ENCODE measurements around the gene RNF145.

Gene RNF145

DNA sequence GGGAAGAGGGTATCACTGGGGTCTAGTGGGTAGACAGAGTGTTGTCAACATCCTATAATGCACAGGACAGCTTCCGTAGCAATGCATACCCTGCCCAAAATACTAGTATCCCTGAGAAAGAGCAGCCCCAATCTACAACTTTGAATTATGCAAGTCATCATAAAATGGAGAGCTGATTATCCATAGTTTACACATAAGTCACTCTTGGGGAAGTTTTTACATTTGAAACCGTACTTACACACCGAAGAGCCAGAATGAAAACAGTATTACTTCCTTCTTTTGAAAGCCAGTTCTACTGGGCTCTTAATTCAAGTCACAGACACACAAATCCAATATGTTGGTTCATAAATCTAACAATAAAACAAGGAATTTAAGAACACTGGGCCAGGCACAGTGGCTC is 21.6 kb downstream of the RNF145 start:
- Histone ChIP-seq H3K4me1 (no peaks in the 10 kb centered on the region; the same call in 1 of the 2 replicates), H3K9me3 (no peaks in the 10 kb centered on the region), H3K27me3 (no peaks in the 10 kb centered on the region), H3K36me3 (peaks cover 57% of the 10 kb centered on the region), H3K4me3 (ENCODE audit: low read depth, low read length) (no peak overlapping the region)
- no peak for DNase-seq
- no peak for TF ChIP-seq CTCF (IDR thresholded peaks at IDR 0.05; ENCODE audit: low read depth, low read length)

GRCh38 chr5:159186319-159186718 is 23.0 kb downstream of the RNF145 start:
- Histone ChIP-seq H3K4me1 (no peaks in the 10 kb centered on the region; the same call in 1 of the 2 replicates), H3K36me3 (peaks cover 46% of the 10 kb centered on the region), H3K4me3 (ENCODE audit: low read depth, low read length) (no peak overlapping the region), H3K9me3 (no peaks in the 10 kb centered on the region), H3K27me3 (no peaks in the 10 kb centered on the region)
- TF ChIP-seq CTCF (IDR thresholded peaks at IDR 0.05; ENCODE audit: low read depth, low read length) = no peak
- DNase-seq = no peak

DNA sequence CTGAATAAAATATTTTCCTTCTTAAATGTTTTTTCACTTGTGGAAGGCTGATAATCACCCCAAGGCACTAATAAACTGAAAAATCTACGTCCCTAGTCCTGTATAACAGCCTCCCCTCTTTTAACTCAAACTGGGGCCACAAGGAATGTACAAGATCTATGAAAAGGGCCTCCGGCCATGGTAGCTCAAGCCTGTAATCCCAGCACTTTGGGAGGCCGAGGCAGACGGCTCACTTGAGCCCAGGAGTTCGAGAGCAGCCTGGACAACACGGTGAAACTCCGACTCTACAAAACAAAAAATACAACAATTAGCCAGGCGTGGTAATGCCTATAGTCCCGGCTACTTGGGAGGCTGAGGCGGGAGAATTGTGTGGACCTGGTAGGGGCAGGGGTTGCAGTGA is 23.6 kb downstream of the RNF145 start:
- no peaks in the 10 kb centered on the region for H3K27me3 ChIP-seq
- H3K4me3 ChIP-seq (ENCODE audit: low read depth, low read length) = no peak overlapping the region
- H3K9me3 ChIP-seq = no peaks in the 10 kb centered on the region
- peaks cover 46% of the 10 kb centered on the region for H3K36me3 ChIP-seq
- H3K4me1 ChIP-seq = no peaks in the 10 kb centered on the region; the same call in 1 of the 2 replicates
- no peak for TF ChIP-seq CTCF (IDR thresholded peaks at IDR 0.05; ENCODE audit: low read depth, low read length)
- no peak for DNase-seq

DNA sequence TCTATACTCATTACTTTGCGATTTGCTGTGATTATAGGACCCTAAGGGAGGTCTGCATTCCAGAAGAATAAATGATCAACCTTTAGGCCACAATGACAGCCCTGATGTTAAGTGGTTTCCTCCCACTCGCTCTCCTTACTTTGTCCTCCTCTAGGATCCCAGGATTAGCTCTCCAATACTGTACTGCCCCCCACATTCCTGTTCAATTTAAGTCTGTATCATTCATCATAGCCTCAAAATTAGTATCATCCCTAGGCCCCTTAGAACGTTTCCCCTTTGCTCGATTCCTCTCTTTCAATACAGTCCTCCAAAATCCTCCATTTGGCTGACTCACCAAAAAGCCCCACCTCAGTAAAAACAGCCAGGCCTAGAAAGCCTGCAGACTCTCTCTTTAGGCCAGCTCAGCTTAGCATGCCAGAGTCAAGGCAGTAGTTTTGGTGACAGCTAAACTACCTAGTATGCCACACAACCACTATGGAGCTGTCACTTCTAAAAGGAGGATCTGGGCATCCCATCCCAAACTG is 24.4 kb downstream of the RNF145 start:
- Histone ChIP-seq H3K36me3 (peaks cover 45% of the 10 kb centered on the region), H3K4me1 (no peaks in the 10 kb centered on the region; the same call in 1 of the 2 replicates), H3K27me3 (no peaks in the 10 kb centered on the region), H3K4me3 (ENCODE audit: low read depth, low read length) (no peak overlapping the region), H3K9me3 (no peaks in the 10 kb centered on the region)
- TF ChIP-seq CTCF (IDR thresholded peaks at IDR 0.05; ENCODE audit: low read depth, low read length) = no peak
- DNase-seq = no peak

DNA sequence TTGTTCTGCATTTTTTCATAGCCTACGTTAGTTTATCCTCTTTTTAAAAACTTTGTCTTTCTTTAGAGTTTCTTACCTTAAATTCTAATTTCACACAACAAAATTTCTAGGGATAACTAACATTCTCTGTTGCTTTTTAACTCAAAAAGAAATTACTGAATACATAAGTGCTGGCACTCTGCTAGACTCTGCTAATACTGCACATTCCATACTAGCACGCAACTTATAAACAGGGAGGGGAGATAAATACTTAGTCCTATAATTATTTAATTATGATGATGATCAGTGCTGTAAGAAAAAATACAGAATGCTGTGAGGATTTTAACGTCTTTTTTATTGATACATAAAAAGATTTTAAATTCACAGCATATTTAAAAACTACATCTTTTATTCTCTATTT is 25.1 kb downstream of the RNF145 start:
- Histone ChIP-seq H3K27me3 (no peaks in the 10 kb centered on the region), H3K9me3 (no peaks in the 10 kb centered on the region), H3K4me3 (ENCODE audit: low read depth, low read length) (no peak overlapping the region), H3K4me1 (no peaks in the 10 kb centered on the region; the same call in 1 of the 2 replicates), H3K36me3 (peaks cover 42% of the 10 kb centered on the region)
- no peak for TF ChIP-seq CTCF (IDR thresholded peaks at IDR 0.05; ENCODE audit: low read depth, low read length)
- DNase-seq = no peak

DNA sequence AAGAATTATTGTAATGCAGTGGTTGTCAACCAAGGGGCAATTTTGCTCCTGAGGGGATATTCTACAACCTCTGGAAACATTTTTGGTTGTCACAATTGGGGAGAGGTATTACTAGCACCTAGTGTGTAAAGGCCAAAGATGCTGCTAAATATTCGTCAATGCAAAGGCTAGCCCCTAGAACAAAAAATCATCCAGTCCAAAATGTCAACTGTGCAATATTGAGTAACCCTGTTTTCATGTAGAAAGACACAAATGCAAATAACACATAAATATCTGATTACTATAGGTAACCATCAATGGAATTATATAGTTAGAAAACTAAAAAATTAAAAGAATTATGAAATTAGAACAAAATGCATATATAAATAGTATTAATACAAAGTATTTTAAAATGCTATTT is 26.1 kb downstream of the RNF145 start:
- no peak for DNase-seq
- H3K4me1 ChIP-seq = no peaks in the 10 kb centered on the region; the same call in 1 of the 2 replicates
- no peaks in the 10 kb centered on the region for H3K9me3 ChIP-seq
- no peak overlapping the region for H3K4me3 ChIP-seq (ENCODE audit: low read depth, low read length)
- no peak for TF ChIP-seq CTCF (IDR thresholded peaks at IDR 0.05; ENCODE audit: low read depth, low read length)
- H3K27me3 ChIP-seq = no peaks in the 10 kb centered on the region
- H3K36me3 ChIP-seq = peaks cover 51% of the 10 kb centered on the region
